Activated CD4-positive, alpha-beta memory T cell treated with anti-CD3 and anti-CD28 coated beads, Interleukin-2, amount 10 ng/mL, durations not matched to agents 7 days and 5 days (primary cell): ENCODE results near the gene SIGLEC12. TPM values are rescaled to one million over a fixed set of nuclear protein-coding genes. Genes with fewer than 3 reads are reported as not detected.
"Not testable (repeated sequence)": the region's sequence is repeated elsewhere in the genome, so short reads cannot be mapped to it uniquely, and the experiment has no call there.

Source experiments
- CTCF ChIA-PET: fragments of 350-600 bp; sonication (Branson Sonifier 250); formaldehyde crosslinking; loops from one replicate; lab custom pipeline; 2021; ENCODE audit warnings: antibody characterized with exemption, inconsistent platforms; lab: Charles Lee
- POLR2A ChIA-PET: fragments of 350-600 bp; sonication (Branson Sonifier 250); formaldehyde crosslinking; loops from one replicate; lab custom pipeline; 2021; ENCODE audit warnings: antibody characterized with exemption; lab: Charles Lee
- DNase-seq: peaks from one replicate; pipeline ENCODE4 v3.0.0-alpha.2; 2020
- H3K27ac Mint-ChIP-seq: one replicate; pipeline ENCODE4 v1.8.0; 2021; ENCODE audit warnings: mild to moderate bottlenecking, mixed read lengths
- H3K27me3 Mint-ChIP-seq: one replicate; pipeline ENCODE4 v1.8.0; 2021; ENCODE audit warnings: mixed read lengths
- H3K36me3 Mint-ChIP-seq: one replicate; pipeline ENCODE4 v1.8.0; 2021; ENCODE audit warnings: low read depth, mixed read lengths
- H3K4me1 Mint-ChIP-seq: one replicate; pipeline ENCODE4 v1.8.0; 2021; ENCODE audit warnings: mixed read lengths
- H3K4me3 Mint-ChIP-seq: one replicate; pipeline ENCODE4 v1.8.0; 2021; ENCODE audit warnings: mild to moderate bottlenecking, mixed read lengths
- H3K9me3 Mint-ChIP-seq: one replicate; pipeline ENCODE4 v1.8.0; 2021; ENCODE audit warnings: mixed read lengths
- total RNA-seq, 2 experiments: library from RNA; stranded (reverse); gene quantifications; one replicate each; pipeline ENCODE4 v1.2.3, GENCODE V29; 2021

Gene SIGLEC12
- total RNA-seq, 2 experiments from 2014 or later, result 0.35 to 0.43 TPM

- H3K4me1 Mint-ChIP-seq, result peaks cover 26% of the 10 kb centered on the region
- no peaks in the 10 kb centered on the region for H3K36me3 Mint-ChIP-seq
- DNase-seq, result no peak
- CTCF ChIA-PET, result interaction anchor here (0.7 to 1.4 kb wide), 5 partner anchors 8 to 298 kb away, joined by 3 to 9 read pairs (median 3); no protein-coding TSS in a partner anchor
- H3K27me3 Mint-ChIP-seq, result peaks cover 14% of the 10 kb centered on the region
- no peak overlapping the region for H3K27ac Mint-ChIP-seq
- no peaks in the 10 kb centered on the region for H3K9me3 Mint-ChIP-seq
- POLR2A ChIA-PET, result no interaction called here
- no peak overlapping the region for H3K4me3 Mint-ChIP-seq
Observed at GRCh38 chr19:51470966-51471365, 30.6 kb downstream of the SIGLEC12 start.

GRCh38 chr19:51469629-51470028, 32.0 kb downstream of the SIGLEC12 start:
- CTCF ChIA-PET, result no interaction called here
- peaks cover 20% of the 10 kb centered on the region for H3K27me3 Mint-ChIP-seq
- H3K36me3 Mint-ChIP-seq, result no peaks in the 10 kb centered on the region
- no peak overlapping the region for H3K4me3 Mint-ChIP-seq
- H3K9me3 Mint-ChIP-seq, result no peaks in the 10 kb centered on the region
- H3K4me1 Mint-ChIP-seq, result peaks cover 28% of the 10 kb centered on the region
- no peak overlapping the region for H3K27ac Mint-ChIP-seq
- no peak for DNase-seq
- POLR2A ChIA-PET, result no interaction called here

GRCh38 chr19:51469162-51469561, 32.4 kb downstream of the SIGLEC12 start:
- Mint-ChIP-seq H3K4me3 (no peak overlapping the region), H3K27me3 (peaks cover 22% of the 10 kb centered on the region), H3K9me3 (no peaks in the 10 kb centered on the region), H3K27ac (no peak overlapping the region), H3K4me1 (peaks cover 31% of the 10 kb centered on the region), H3K36me3 (no peaks in the 10 kb centered on the region)
- ChIA-PET POLR2A (no interaction called here), CTCF (interaction anchor here (0.6 kb wide), 1 partner anchor 189 kb away, joined by 4 read pairs; no protein-coding TSS in a partner anchor)
- no peak for DNase-seq

GRCh38 chr19:51468545-51468920, 33.1 kb downstream of the SIGLEC12 start:
- H3K27me3 Mint-ChIP-seq, result peaks cover 25% of the 10 kb centered on the region
- ChIA-PET POLR2A (no interaction called here), CTCF (interaction anchor here (0.6 to 2.6 kb wide), 3 partner anchors 188 to 192 kb away, joined by 4 to 15 read pairs (median 9); no protein-coding TSS in a partner anchor)
- H3K36me3 Mint-ChIP-seq, result no peaks in the 10 kb centered on the region
- DNase-seq, result no peak
- H3K4me1 Mint-ChIP-seq, result peaks cover 33% of the 10 kb centered on the region
- no peaks in the 10 kb centered on the region for H3K9me3 Mint-ChIP-seq
- H3K4me3 Mint-ChIP-seq, result no peak overlapping the region
- no peak overlapping the region for H3K27ac Mint-ChIP-seq

GRCh38 chr19:51467864-51468544, 33.6 kb downstream of the SIGLEC12 start:
- peaks cover 29% of the 10 kb centered on the region for H3K27me3 Mint-ChIP-seq
- H3K36me3 Mint-ChIP-seq, result no peaks in the 10 kb centered on the region
- no peak overlapping the region for H3K27ac Mint-ChIP-seq
- no peaks in the 10 kb centered on the region for H3K9me3 Mint-ChIP-seq
- no peak overlapping the region for H3K4me3 Mint-ChIP-seq
- POLR2A ChIA-PET, result no interaction called here
- peaks cover 39% of the 10 kb centered on the region for H3K4me1 Mint-ChIP-seq
- CTCF ChIA-PET, result interaction anchor here (0.7 to 2.6 kb wide), 3 partner anchors 8 to 193 kb away, joined by 3 to 15 read pairs (median 9); no protein-coding TSS in a partner anchor
- no peak for DNase-seq

- POLR2A ChIA-PET, result interaction anchor here (1.3 kb wide), 1 partner anchor 190 kb away, joined by 3 read pairs; no protein-coding TSS in a partner anchor
- H3K4me1 Mint-ChIP-seq, result peaks cover 36% of the 10 kb centered on the region
- H3K27me3 Mint-ChIP-seq, result peaks cover 30% of the 10 kb centered on the region
- no peak overlapping the region for H3K4me3 Mint-ChIP-seq
- H3K9me3 Mint-ChIP-seq, result no peaks in the 10 kb centered on the region
- no peak for DNase-seq
- no peak overlapping the region for H3K27ac Mint-ChIP-seq
- no peaks in the 10 kb centered on the region for H3K36me3 Mint-ChIP-seq
- CTCF ChIA-PET, result interaction anchor here (1.2 to 2.6 kb wide), 3 partner anchors 50 to 194 kb away, joined by 3 to 15 read pairs (median 9); partner anchors contain the start of gene SIGLEC10
Observed at GRCh38 chr19:51466723-51467122, 34.9 kb downstream of the SIGLEC12 start.

GRCh38 chr19:51463976-51464581, 37.5 kb downstream of the SIGLEC12 start:
- CTCF ChIA-PET, H3K27ac Mint-ChIP-seq, H3K9me3 Mint-ChIP-seq, DNase-seq, POLR2A ChIA-PET, H3K36me3 Mint-ChIP-seq, H3K4me3 Mint-ChIP-seq: not testable (repeated sequence)
- Mint-ChIP-seq H3K4me1 (peaks cover 36% of the 10 kb centered on the region), H3K27me3 (peaks cover 30% of the 10 kb centered on the region)

- Mint-ChIP-seq H3K4me3 (no peak overlapping the region), H3K27ac (no peak overlapping the region), H3K36me3 (no peaks in the 10 kb centered on the region), H3K4me1 (peaks cover 23% of the 10 kb centered on the region), H3K27me3 (peaks cover 30% of the 10 kb centered on the region), H3K9me3 (no peaks in the 10 kb centered on the region)
- POLR2A ChIA-PET, result no interaction called here
- no peak for DNase-seq
- CTCF ChIA-PET, result interaction anchor here (0.9 to 1.1 kb wide), 2 partner anchors 9 to 21 kb away, joined by 3 read pairs; no protein-coding TSS in a partner anchor
Observed at GRCh38 chr19:51462681-51463080, 38.9 kb downstream of the SIGLEC12 start.

- DNase-seq, result peak; percentile 6
- Mint-ChIP-seq H3K4me1 (peaks cover 20% of the 10 kb centered on the region), H3K36me3 (no peaks in the 10 kb centered on the region), H3K9me3 (no peaks in the 10 kb centered on the region), H3K27me3 (peaks cover 30% of the 10 kb centered on the region), H3K27ac (no peak overlapping the region), H3K4me3 (no peak overlapping the region)
- ChIA-PET CTCF (interaction anchor here (0.9 to 1.1 kb wide), 2 partner anchors 9 to 20 kb away, joined by 3 read pairs; no protein-coding TSS in a partner anchor), POLR2A (no interaction called here)
Observed at GRCh38 chr19:51462276-51462675, 39.3 kb downstream of the SIGLEC12 start.

GRCh38 chr19:51461723-51462161, 39.9 kb downstream of the SIGLEC12 start:
- Mint-ChIP-seq H3K36me3 (no peaks in the 10 kb centered on the region), H3K9me3 (no peaks in the 10 kb centered on the region), H3K4me3 (no peak overlapping the region), H3K27ac (no peak overlapping the region), H3K4me1 (peaks cover 17% of the 10 kb centered on the region), H3K27me3 (peaks cover 27% of the 10 kb centered on the region)
- peak; percentile 10 for DNase-seq
- ChIA-PET POLR2A (no interaction called here), CTCF (interaction anchor here (1.1 kb wide), 1 partner anchor 20 kb away, joined by 3 read pairs; no protein-coding TSS in a partner anchor)

GRCh38 chr19:51460164-51460992, 41.2 kb downstream of the SIGLEC12 start:
- ChIA-PET POLR2A (no interaction called here), CTCF (interaction anchor here (0.6 to 0.9 kb wide), 2 partner anchors 12 to 51 kb away, joined by 3 to 5 read pairs; no protein-coding TSS in a partner anchor)
- Mint-ChIP-seq H3K4me1 (peaks cover 15% of the 10 kb centered on the region), H3K36me3 (no peaks in the 10 kb centered on the region), H3K27ac (no peak overlapping the region), H3K9me3 (no peaks in the 10 kb centered on the region), H3K27me3 (peaks cover 21% of the 10 kb centered on the region), H3K4me3 (no peak overlapping the region)
- peak; percentile 12 for DNase-seq

- no peak overlapping the region for H3K4me3 Mint-ChIP-seq
- H3K27me3 Mint-ChIP-seq, result peaks cover 11% of the 10 kb centered on the region
- no peak for DNase-seq
- peaks cover 9% of the 10 kb centered on the region for H3K4me1 Mint-ChIP-seq
- CTCF ChIA-PET, result no interaction called here
- POLR2A ChIA-PET, result no interaction called here
- H3K27ac Mint-ChIP-seq, result no peak overlapping the region
- no peaks in the 10 kb centered on the region for H3K9me3 Mint-ChIP-seq
- no peaks in the 10 kb centered on the region for H3K36me3 Mint-ChIP-seq
Observed at GRCh38 chr19:51458899-51459505, 42.6 kb downstream of the SIGLEC12 start.
